WERI-Rb-1 (cell line): ENCODE measurements around the gene TBC1D3K.
"Not testable (repeated sequence)": the region's sequence is repeated elsewhere in the genome, so short reads cannot be mapped to it uniquely, and the experiment has no call there.

Experiments
- DNase-seq: peaks from one replicate; pipeline ENCODE4 v3.0.0-alpha.2; 2020
- H3K27ac ChIP-seq: fragments of 250-450 bp; sonication (Bioruptor Pico); 2 replicates; pipeline ENCODE4 v1.5.1; 2020; ENCODE audit warnings: mild to moderate bottlenecking, moderate library complexity
- H3K27me3 ChIP-seq: fragments of 250-450 bp; sonication (Bioruptor Pico); 2 replicates; pipeline ENCODE4 v1.5.1; 2021; ENCODE audit warnings: mild to moderate bottlenecking, low read depth, moderate library complexity; ENCODE audit not compliant: insufficient read depth, severe bottlenecking
- H3K36me3 ChIP-seq: fragments of 250-450 bp; sonication (Bioruptor Pico); 2 replicates; pipeline ENCODE4 v1.5.1; 2020; ENCODE audit warnings: mild to moderate bottlenecking, moderate library complexity
- H3K4me3 ChIP-seq: 2 replicates; pipeline ENCODE4 v1.5.1; 2011; ENCODE audit warnings: low read depth, mild to moderate bottlenecking, control low read depth, low read length
- H3K9me3 ChIP-seq: fragments of 250-450 bp; sonication (Bioruptor Pico); 2 replicates; pipeline ENCODE4 v1.5.1; 2021; ENCODE audit warnings: mild to moderate bottlenecking, moderate library complexity; ENCODE audit not compliant: severe bottlenecking
- CTCF ChIP-seq: IDR thresholded peaks from 2 replicates; pipeline ENCODE4 v1.5.1; 2011; ENCODE audit warnings: low read depth, mild to moderate bottlenecking, control low read depth, inconsistent platforms, low read length

TBC1D3K gene

GRCh38 chr17:37924115-37924514, at the start of gene TBC1D3K:
Gene TBC1D3K (plus strand): TSS chr17:37924415. CDS start chr17:37926000, 1,585 bp downstream.
- not testable (repeated sequence) for DNase-seq, H3K27ac ChIP-seq, H3K9me3 ChIP-seq, H3K4me3 ChIP-seq, H3K27me3 ChIP-seq, H3K36me3 ChIP-seq

GRCh38 chr17:37884516-37884915, 39.7 kb upstream of the TBC1D3K start:
- no peak overlapping the region for H3K4me3 ChIP-seq
- H3K27ac ChIP-seq, result no peak overlapping the region
- no peaks in the 10 kb centered on the region for H3K9me3 ChIP-seq
- no peak for TF ChIP-seq CTCF
- no peak for DNase-seq
- H3K27me3 ChIP-seq, result no peaks in the 10 kb centered on the region
- H3K36me3 ChIP-seq, result no peaks in the 10 kb centered on the region

- Histone ChIP-seq H3K27ac (no peak overlapping the region), H3K9me3 (no peaks in the 10 kb centered on the region), H3K4me3 (no peak overlapping the region), H3K36me3 (no peaks in the 10 kb centered on the region), H3K27me3 (no peaks in the 10 kb centered on the region)
- DNase-seq, result no peak
- no peak for TF ChIP-seq CTCF
Observed at GRCh38 chr17:37885136-37885535, 39.1 kb upstream of the TBC1D3K start.

- Histone ChIP-seq H3K27me3 (no peaks in the 10 kb centered on the region), H3K9me3 (no peaks in the 10 kb centered on the region), H3K27ac (no peak overlapping the region), H3K36me3 (no peaks in the 10 kb centered on the region), H3K4me3 (no peak overlapping the region)
- TF ChIP-seq CTCF, result no peak
- DNase-seq, result no peak
Observed at GRCh38 chr17:37888881-37889280, 35.3 kb upstream of the TBC1D3K start.

GRCh38 chr17:37896961-37897360, 27.3 kb upstream of the TBC1D3K start:
- H3K9me3 ChIP-seq, DNase-seq, H3K27ac ChIP-seq, H3K4me3 ChIP-seq, H3K27me3 ChIP-seq, H3K36me3 ChIP-seq: not testable (repeated sequence)
